Ascending aorta (tissue), 2 donors: ENCODE measurements around the gene YPEL3. TPM values are rescaled to one million over a fixed set of nuclear protein-coding genes. Genes with fewer than 3 reads are reported as not detected.

Experiments
- DNase-seq, 2 donors: peaks; one replicate each; pipeline ENCODE4 v3.0.0-alpha.2; 2019; ENCODE audit warnings: low spot score in 2 of 2
- H3K27ac ChIP-seq, 2 donors: fragments of 200-600 bp; sonication (generic); one replicate each; pipeline ENCODE4 v1.5.1; 2016 to 2017; ENCODE audit warnings: mild to moderate bottlenecking in 1 of 2
- H3K27me3 ChIP-seq: fragments of 200-600 bp; sonication (generic); one replicate; pipeline ENCODE4 v1.5.1; 2017
- H3K36me3 ChIP-seq, 2 donors: fragments of 200-600 bp; sonication (generic); one replicate each; pipeline ENCODE4 v1.5.1; 2016
- H3K4me1 ChIP-seq, 2 donors: fragments of 200-600 bp; sonication (generic); one replicate each; pipeline ENCODE4 v1.5.1; 2016 to 2017; ENCODE audit warnings: mild to moderate bottlenecking in 1 of 2
- H3K4me3 ChIP-seq, 2 donors: fragments of 200-600 bp; sonication (generic); one replicate each; pipeline ENCODE4 v1.5.1; 2016 to 2017; ENCODE audit warnings: mild to moderate bottlenecking in 1 of 2
- H3K9me3 ChIP-seq, 2 donors: fragments of 200-600 bp; sonication (generic); one replicate each; pipeline ENCODE4 v1.5.1; 2016
- CTCF ChIP-seq, 3 experiments: fragments of 200-600 bp in 2 of 3; fragments of 450-650 bp in 1 of 3; sonication (generic) in 2 of 3; IDR thresholded peaks; one replicate each; pipeline ENCODE4 v1.5.1; 2016 to 2019; ENCODE audit warnings: antibody characterized with exemption in 3 of 3, mild to moderate bottlenecking in 1 of 3, moderate library complexity in 1 of 3
- intact Hi-C: fragments of 100-400 bp; cut with DNase I; formaldehyde crosslinking; loops from one replicate; pipeline ENCODE4 v1.15.1; 2023
- total RNA-seq: library from RNA; depleted of rRNA; stranded (reverse); fragments of >200 nt; gene quantifications from one replicate; pipeline ENCODE4 v1.1.0, GENCODE V29; 2016

The YPEL3 gene
- total RNA-seq, 1 donor from 2014 or later: 98.6 TPM

GRCh38 chr16:30142672-30143346 lies 46.8 kb upstream of the YPEL3 start:
- Histone ChIP-seq H3K27ac (no peak overlapping the region), H3K4me1 (no peaks in the 10 kb centered on the region), H3K4me3 (no peak overlapping the region), H3K36me3 (no peaks in the 10 kb centered on the region), H3K27me3 (no peaks in the 10 kb centered on the region), H3K9me3 (no peaks in the 10 kb centered on the region)
- no peak for DNase-seq
- no peak for TF ChIP-seq CTCF (IDR thresholded peaks at IDR 0.05)
- intact Hi-C loops: no loop called here

GRCh38 chr16:30141750-30142149 lies 45.7 kb upstream of the YPEL3 start:
- intact Hi-C loops: no loop called here
- Histone ChIP-seq H3K27ac (no peak overlapping the region), H3K27me3 (no peaks in the 10 kb centered on the region), H3K36me3 (no peaks in the 10 kb centered on the region), H3K9me3 (no peaks in the 10 kb centered on the region), H3K4me3 (no peak overlapping the region), H3K4me1 (no peaks in the 10 kb centered on the region)
- DNase-seq: no peak
- TF ChIP-seq CTCF (IDR thresholded peaks at IDR 0.05): no peak

GRCh38 chr16:30139583-30140481 lies 43.8 kb upstream of the YPEL3 start:
- intact Hi-C loops: no loop called here
- H3K9me3 ChIP-seq: no peaks in the 10 kb centered on the region
- H3K27ac ChIP-seq: no peak overlapping the region
- H3K4me1 ChIP-seq: no peaks in the 10 kb centered on the region
- H3K4me3 ChIP-seq: no peak overlapping the region
- H3K27me3 ChIP-seq: no peaks in the 10 kb centered on the region
- no peak for TF ChIP-seq CTCF (IDR thresholded peaks at IDR 0.05)
- no peaks in the 10 kb centered on the region for H3K36me3 ChIP-seq
- no peak for DNase-seq

GRCh38 chr16:30137897-30138296 lies 41.9 kb upstream of the YPEL3 start:
- Histone ChIP-seq H3K4me3 (no peak overlapping the region), H3K9me3 (no peaks in the 10 kb centered on the region), H3K27me3 (no peaks in the 10 kb centered on the region), H3K36me3 (no peaks in the 10 kb centered on the region), H3K27ac (no peak overlapping the region), H3K4me1 (no peaks in the 10 kb centered on the region)
- no peak for TF ChIP-seq CTCF (IDR thresholded peaks at IDR 0.05)
- intact Hi-C loops: no loop called here
- no peak for DNase-seq

- no peaks in the 10 kb centered on the region for H3K27me3 ChIP-seq
- no peak for DNase-seq
- no peaks in the 10 kb centered on the region for H3K9me3 ChIP-seq
- intact Hi-C loops: no loop called here
- TF ChIP-seq CTCF (IDR thresholded peaks at IDR 0.05): no peak
- H3K27ac ChIP-seq: no peak overlapping the region
- H3K4me1 ChIP-seq: no peaks in the 10 kb centered on the region
- no peaks in the 10 kb centered on the region for H3K36me3 ChIP-seq
- no peak overlapping the region for H3K4me3 ChIP-seq
Observed at GRCh38 chr16:30136971-30137605, 41.1 kb upstream of the YPEL3 start.
